B cell (primary cell): ENCODE data around the gene IL17RC.

Experiments used
- CTCF ChIP-seq: fragments of 200-600 bp; IDR thresholded peaks from one replicate; pipeline ENCODE4 v1.8.0; 2022; ENCODE audit warnings: antibody characterized with exemption, mild to moderate bottlenecking
- EZH2 ChIP-seq: IDR thresholded peaks from 2 replicates; pipeline ENCODE4 v1.6.1; 2012; ENCODE audit warnings: borderline replicate concordance, low read depth, mild to moderate bottlenecking, moderate library complexity, low read length; ENCODE audit not compliant: insufficient read depth, poor library complexity, severe bottlenecking

GRCh38 chr3:9899289-9899791 lies 17.6 kb upstream of the IL17RC start:
- TF ChIP-seq CTCF (no peak), EZH2 (no peak)
